HCT116 (cell line): ENCODE results near the gene DRC7. TPM values are rescaled to one million over a fixed set of nuclear protein-coding genes. Genes with fewer than 3 reads are reported as not detected.

ENCODE experiments used
- ATAC-seq: fragments of 200-7000 bp; cut with Tn5 transposase; 2 replicates; pipeline ENCODE4 v1.9.1; 2020; ENCODE audit warnings: mild to moderate bottlenecking, moderate library complexity
- BruUV-seq: library from RNA; stranded (reverse); fragments of 400-500 nt; replicated peaks from 2 replicates; lab custom pipeline; 2021; lab: Mats Ljungman, UMichigan
- CTCF ChIA-PET: fragments of 300-600 bp; sonication (Branson Sonifier 250); formaldehyde crosslinking; loops from one replicate; lab custom pipeline; 2021; ENCODE audit warnings: antibody characterized with exemption; lab: Charles Lee
- POLR2A ChIA-PET: fragments of 300-600, 350-600 bp; sonication (Branson Sonifier 250); formaldehyde crosslinking; loops from one replicate; lab custom pipeline; 2021; ENCODE audit warnings: antibody characterized with exemption; lab: Charles Lee
- RAD21 ChIA-PET, 2 experiments: fragments of 300-600 bp; sonication (Branson Sonifier 250); formaldehyde crosslinking; loops; one replicate each; lab custom pipeline; 2023; ENCODE audit warnings: low total read pairs in 2 of 2; ENCODE audit not compliant: uncharacterized antibody in 2 of 2, unreplicated experiment in 2 of 2, low non-redundant PET in 1 of 2; lab: Charles Lee
- DNase-seq: peaks from one replicate; pipeline ENCODE4 v3.0.0-alpha.2; 2010; ENCODE audit warnings: low read depth, low spot score
- H2AFZ ChIP-seq: fragments of 200-600 bp; shearing (Covaris generic), sonication (generic); 2 replicates; pipeline ENCODE4 v1.6.1; 2017; ENCODE audit warnings: low read depth, mixed run types, mixed read lengths, antibody characterized with exemption, low read length; ENCODE audit not compliant: poor library complexity, severe bottlenecking
- H3K27ac ChIP-seq: 2 replicates; pipeline ENCODE4 v1.5.1; 2012; ENCODE audit warnings: low read depth, low read length
- H3K27me3 ChIP-seq: fragments of 200-600 bp; sonication (generic); 2 replicates; pipeline ENCODE4 v1.6.1; 2016; ENCODE audit warnings: mixed run types, low read length, mixed read lengths; ENCODE audit not compliant: insufficient read depth
- H3K36me3 ChIP-seq, 2 experiments: fragments of 200-500 bp in 1 of 2; fragments of 200-600 bp in 1 of 2; sonication (Bioruptor generic) in 1 of 2; sonication (generic) in 1 of 2; 2 replicates each; pipeline versions ENCODE4 v1.5.1 to v1.6.1; 2014 to 2016; ENCODE audit warnings: low read length in 2 of 2, inconsistent platforms in 1 of 2, mixed read lengths in 1 of 2, mixed run types in 1 of 2; ENCODE audit not compliant: insufficient read depth in 2 of 2, control insufficient read depth in 1 of 2
- H3K4me1 ChIP-seq, 2 experiments: fragments of 200-600 bp in 1 of 2; sonication (generic) in 1 of 2; 2 replicates each; pipeline versions ENCODE4 v1.5.1 to v1.6.1; 2012 to 2017; ENCODE audit warnings: low read length in 2 of 2, inconsistent platforms in 1 of 2, mild to moderate bottlenecking in 1 of 2, mixed read lengths in 1 of 2, mixed run types in 1 of 2, moderate library complexity in 1 of 2; ENCODE audit not compliant: insufficient read depth in 2 of 2, control insufficient read depth in 1 of 2
- H3K4me2 ChIP-seq: fragments of 200-600 bp; sonication (generic); 2 replicates; pipeline ENCODE4 v1.6.1; 2017; ENCODE audit warnings: mixed run types, low read length, mixed read lengths
- H3K4me3 ChIP-seq, 2 experiments: fragments of 200-600 bp in 1 of 2; sonication (generic) in 1 of 2; replicated peaks in 1 of 2; 2 replicates each; pipeline ENCODE4 v1.5.1; 2011 to 2016; ENCODE audit warnings: low read length in 2 of 2, control low read depth in 1 of 2, low read depth in 1 of 2, mild to moderate bottlenecking in 1 of 2, mixed read lengths in 1 of 2, mixed run types in 1 of 2
- H3K79me2 ChIP-seq: fragments of 200-600 bp; sonication (generic); 2 replicates; pipeline ENCODE4 v1.6.1; 2017; ENCODE audit warnings: mild to moderate bottlenecking, mixed run types, low read length, moderate library complexity, mixed read lengths; ENCODE audit not compliant: insufficient read depth
- H3K9ac ChIP-seq: fragments of 200-600 bp; sonication (generic); 2 replicates; pipeline ENCODE4 v1.6.1; 2016; ENCODE audit warnings: low read length, mixed read lengths
- H3K9me2 ChIP-seq: fragments of 200-600 bp; sonication (generic), shearing (Covaris generic); 2 replicates; pipeline ENCODE4 v1.6.1; 2017; ENCODE audit warnings: mixed run types, mild to moderate bottlenecking, moderate library complexity; ENCODE audit not compliant: insufficient read depth
- H3K9me3 ChIP-seq, 2 experiments: fragments of 200-500 bp in 1 of 2; fragments of 200-600 bp in 1 of 2; sonication (Bioruptor generic) in 1 of 2; sonication (generic) in 1 of 2; 2 replicates each; pipeline ENCODE4 v1.6.1; 2014 to 2017; ENCODE audit warnings: low read length in 2 of 2, mixed read lengths in 2 of 2, inconsistent platforms in 1 of 2, low read depth in 1 of 2, mild to moderate bottlenecking in 1 of 2, mixed run types in 1 of 2, moderate library complexity in 1 of 2; ENCODE audit not compliant: control insufficient read depth in 1 of 2, insufficient read depth in 1 of 2
- H4K20me1 ChIP-seq: fragments of 200-600 bp; sonication (generic), shearing (Covaris generic); 2 replicates; pipeline ENCODE4 v1.6.1; 2017; ENCODE audit warnings: mixed run types, mild to moderate bottlenecking, moderate library complexity; ENCODE audit not compliant: insufficient read depth
- ATF3 ChIP-seq: IDR thresholded peaks from 2 replicates; pipeline ENCODE4 v1.6.1; 2012
- CBX3 ChIP-seq: IDR thresholded peaks from 2 replicates; pipeline ENCODE4 v1.6.1; 2012; ENCODE audit warnings: low read depth
- CEBPB ChIP-seq: IDR thresholded peaks from 2 replicates; pipeline ENCODE4 v1.6.1; 2012; ENCODE audit warnings: low read depth
- EGR1 ChIP-seq: IDR thresholded peaks from 2 replicates; pipeline ENCODE4 v1.6.1; 2012; ENCODE audit warnings: low read depth
- ELF1 ChIP-seq: IDR thresholded peaks from 2 replicates; pipeline ENCODE4 v1.6.1; 2012; ENCODE audit warnings: low read depth, borderline replicate concordance
- EZH2 ChIP-seq: fragments of 200-600 bp; sonication (generic); IDR thresholded peaks from 2 replicates; pipeline ENCODE4 v1.6.1; 2017; ENCODE audit warnings: antibody characterized with exemption, mixed run types
- POLR2A ChIP-seq: IDR thresholded peaks from 2 replicates; pipeline ENCODE4 v1.7.0; 2011; ENCODE audit warnings: borderline replicate concordance; ENCODE audit not compliant: insufficient read depth, insufficient read length; ENCODE audit errors: extremely low read depth
- SIN3A ChIP-seq: IDR thresholded peaks from 2 replicates; pipeline ENCODE4 v1.6.1; 2012; ENCODE audit warnings: low read depth
- SP1 ChIP-seq: IDR thresholded peaks from 2 replicates; pipeline ENCODE4 v1.6.1; 2012; ENCODE audit warnings: low read depth
- SRF ChIP-seq: IDR thresholded peaks from 2 replicates; pipeline ENCODE4 v1.6.1; 2012; ENCODE audit warnings: low read depth
- ZBTB33 ChIP-seq: IDR thresholded peaks from 2 replicates; pipeline ENCODE4 v1.6.1; 2011; ENCODE audit warnings: mild to moderate bottlenecking, low read length, moderate library complexity; ENCODE audit not compliant: insufficient replicate concordance; ENCODE audit errors: extremely low read depth
- intact Hi-C: fragments of 100-400 bp; cut with micrococcal nuclease; formaldehyde crosslinking; loops from 2 replicates; pipeline ENCODE4 v1.10.0; 2022
- total RNA-seq: library from RNA; stranded (reverse); gene quantifications from one replicate; pipeline ENCODE4 v1.2.1, GENCODE V29; 2021; ENCODE audit not compliant: unreplicated experiment

Gene DRC7
- total RNA-seq, 1 experiment from 2014 or later = 0.91 TPM

GRCh38 chr16:57749101-57749692 lies 54.6 kb downstream of the DRC7 start:
- no peaks in the 10 kb centered on the region for H3K79me2 ChIP-seq
- H3K9me2 ChIP-seq = no peaks in the 10 kb centered on the region
- H3K4me2 ChIP-seq = no peak overlapping the region
- H3K27me3 ChIP-seq = no peaks in the 10 kb centered on the region
- no peak for TF ChIP-seq ZBTB33
- no peak for TF ChIP-seq ATF3
- TF ChIP-seq EGR1 = no peak
- TF ChIP-seq CBX3 = no peak
- TF ChIP-seq SIN3A = no peak
- no peak for TF ChIP-seq EZH2
- no peak for TF ChIP-seq ELF1
- no peak for TF ChIP-seq POLR2A
- no peak for TF ChIP-seq SP1
- TF ChIP-seq SRF = no peak
- no peak for TF ChIP-seq CEBPB
- intact Hi-C loops = no loop called here
- H3K36me3 ChIP-seq = no peaks in the 10 kb centered on the region
- DNase-seq (no peak), ATAC-seq (no peak)
- H3K9me3 ChIP-seq = no peaks in the 10 kb centered on the region
- H3K4me1 ChIP-seq = no peaks in the 10 kb centered on the region
- ChIA-PET RAD21 (no interaction called here), POLR2A (no interaction called here), CTCF (no interaction called here)
- no TSS peak for BruUV-seq
- no peak overlapping the region for H3K4me3 ChIP-seq
- H3K27ac ChIP-seq = no peak overlapping the region
- no peaks in the 10 kb centered on the region for H4K20me1 ChIP-seq
- no peak overlapping the region for H2AFZ ChIP-seq
- H3K9ac ChIP-seq = no peak overlapping the region
